Bronchial smooth muscle cell (primary cell): ENCODE measurements around the gene ZNF772. TPM values are rescaled to one million over a fixed set of nuclear protein-coding genes. Genes with fewer than 3 reads are reported as not detected.

Experiments
- total RNA-seq: library from RNA; depleted of rRNA; stranded (reverse); fragments of >200 nt; gene quantifications from 2 replicates; pipeline ENCODE4 v1.2.1, GENCODE V29; 2014

ZNF772 gene
- 13.3 and 22.4 TPM in 2 replicates for total RNA-seq

DNA sequence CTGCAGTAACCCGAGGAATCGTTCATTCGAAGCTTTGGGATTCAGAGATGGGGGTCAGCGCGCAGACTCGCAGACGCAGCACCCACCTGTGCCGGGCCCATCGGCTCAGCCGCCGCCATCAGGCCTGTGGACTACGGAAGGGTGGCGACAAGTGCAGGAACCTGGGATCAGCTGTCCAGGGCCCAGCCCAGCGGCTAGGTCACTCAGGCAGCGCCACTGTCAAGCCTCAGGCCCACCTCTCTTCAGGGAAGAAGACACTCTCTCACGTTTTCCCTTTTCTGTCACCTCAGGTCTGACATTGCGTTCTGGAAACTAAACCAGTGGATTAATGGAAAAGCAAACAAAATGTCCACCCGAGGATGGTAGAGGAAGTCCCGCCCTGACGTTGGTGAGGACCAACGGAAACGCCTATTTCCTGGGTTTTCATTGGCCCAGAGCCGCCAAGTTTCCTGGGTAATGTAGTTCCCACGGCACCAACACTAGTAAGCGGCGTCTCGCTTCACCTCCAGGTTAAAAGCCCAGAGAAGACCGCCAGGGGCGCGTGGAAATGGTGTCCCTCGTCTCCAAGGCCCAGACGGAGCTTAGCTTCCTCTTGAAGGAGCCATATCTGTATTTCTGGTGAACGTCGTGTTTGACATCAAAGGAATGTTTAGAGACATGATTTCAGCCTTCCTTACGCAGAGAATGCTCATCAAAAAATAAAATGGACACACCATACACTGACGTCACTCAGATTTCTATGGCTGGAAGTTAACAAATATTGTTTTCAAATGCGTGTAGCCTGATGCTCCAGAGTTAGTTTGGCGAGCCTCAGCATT lies at the start of gene ZNF772:
Gene ZNF772 (minus strand): TSS at position 376 of the 818 bp plus-strand sequence. CDS start 257 bp downstream, at position 119.

DNA sequence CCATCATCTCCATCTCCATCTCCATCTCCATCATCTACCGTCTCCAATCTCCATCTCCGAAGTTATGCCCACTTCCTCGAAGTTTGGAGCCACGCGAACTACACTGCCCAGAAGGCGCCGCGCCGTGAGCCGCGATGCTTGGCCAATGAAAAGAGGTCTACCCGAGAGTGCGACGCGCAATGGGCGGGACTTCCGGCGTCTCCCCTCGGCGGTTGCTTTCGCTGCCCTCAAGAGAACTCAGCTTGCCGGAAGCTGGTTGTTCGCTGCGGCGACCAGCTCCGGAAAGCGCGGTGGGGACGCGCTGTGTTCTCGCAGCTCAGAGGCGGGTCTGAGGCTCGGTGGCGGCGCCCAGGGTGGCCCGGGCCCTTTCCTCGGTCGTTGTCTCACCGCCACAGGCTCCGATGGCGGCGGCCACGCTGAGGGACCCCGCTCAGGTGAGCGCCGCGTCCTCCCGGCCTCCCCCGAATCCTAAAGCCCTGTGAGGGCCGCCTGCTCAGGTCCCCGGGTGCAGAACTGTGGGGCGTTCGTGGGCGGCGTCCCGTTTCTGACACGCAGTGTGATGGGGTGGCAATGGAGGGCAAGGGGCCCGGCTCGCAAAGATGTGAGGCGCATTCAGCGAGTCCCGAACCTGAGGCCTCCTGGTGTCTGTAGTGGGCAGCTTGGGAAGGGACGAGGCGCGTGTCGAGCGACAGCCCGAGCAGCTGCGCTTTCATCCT lies 22.5 kb upstream of the ZNF772 start, which contains the start of gene ZNF773:
Gene ZNF773 (plus strand): TSS at position 259 of the 716 bp plus-strand sequence. CDS start 143 bp downstream, at position 402.

DNA sequence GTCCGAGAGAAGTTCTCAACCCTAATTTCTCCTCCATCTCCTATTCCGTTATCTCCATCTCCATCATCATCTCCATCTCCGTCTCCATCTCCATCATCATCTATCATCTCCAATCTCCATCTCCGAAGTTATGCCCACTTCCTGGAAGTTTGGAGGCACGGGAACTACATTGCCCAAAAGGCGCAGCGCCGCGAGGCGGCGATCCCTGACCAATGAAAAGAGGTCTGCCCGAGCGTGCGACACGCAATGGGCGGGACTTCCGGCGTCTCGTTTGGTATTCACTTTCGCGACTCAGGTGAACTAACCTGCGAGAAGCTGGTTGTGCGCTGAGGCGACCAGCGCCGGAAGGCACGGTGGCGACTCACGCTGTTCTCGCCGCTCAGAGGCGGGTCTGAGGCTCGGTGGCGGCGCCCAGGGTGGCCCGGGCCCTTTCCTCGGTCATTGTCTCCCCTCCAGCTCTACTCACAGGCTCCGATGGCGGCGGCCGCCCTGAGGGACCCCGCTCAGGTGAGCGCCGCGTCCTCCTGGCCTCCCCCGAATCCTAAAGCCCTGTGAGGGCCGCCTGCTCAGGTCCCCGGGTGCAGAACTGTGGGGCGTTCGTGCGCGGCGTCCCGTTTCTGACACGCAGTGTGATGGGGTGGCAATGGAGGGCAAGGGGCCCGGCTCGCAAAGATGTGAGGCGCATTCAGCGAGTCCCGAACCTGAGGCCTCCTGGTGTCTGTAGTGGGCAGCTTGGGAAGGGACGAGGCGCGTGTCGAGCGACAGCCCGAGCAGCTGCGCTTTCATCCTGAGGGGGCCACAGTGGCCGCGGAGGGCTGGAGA lies 10.3 kb upstream of the ZNF772 start, which contains the start of gene ZNF419:
Gene ZNF419 (plus strand): TSS at position 274 of the 822 bp plus-strand sequence. CDS start 201 bp downstream, at position 475.

DNA sequence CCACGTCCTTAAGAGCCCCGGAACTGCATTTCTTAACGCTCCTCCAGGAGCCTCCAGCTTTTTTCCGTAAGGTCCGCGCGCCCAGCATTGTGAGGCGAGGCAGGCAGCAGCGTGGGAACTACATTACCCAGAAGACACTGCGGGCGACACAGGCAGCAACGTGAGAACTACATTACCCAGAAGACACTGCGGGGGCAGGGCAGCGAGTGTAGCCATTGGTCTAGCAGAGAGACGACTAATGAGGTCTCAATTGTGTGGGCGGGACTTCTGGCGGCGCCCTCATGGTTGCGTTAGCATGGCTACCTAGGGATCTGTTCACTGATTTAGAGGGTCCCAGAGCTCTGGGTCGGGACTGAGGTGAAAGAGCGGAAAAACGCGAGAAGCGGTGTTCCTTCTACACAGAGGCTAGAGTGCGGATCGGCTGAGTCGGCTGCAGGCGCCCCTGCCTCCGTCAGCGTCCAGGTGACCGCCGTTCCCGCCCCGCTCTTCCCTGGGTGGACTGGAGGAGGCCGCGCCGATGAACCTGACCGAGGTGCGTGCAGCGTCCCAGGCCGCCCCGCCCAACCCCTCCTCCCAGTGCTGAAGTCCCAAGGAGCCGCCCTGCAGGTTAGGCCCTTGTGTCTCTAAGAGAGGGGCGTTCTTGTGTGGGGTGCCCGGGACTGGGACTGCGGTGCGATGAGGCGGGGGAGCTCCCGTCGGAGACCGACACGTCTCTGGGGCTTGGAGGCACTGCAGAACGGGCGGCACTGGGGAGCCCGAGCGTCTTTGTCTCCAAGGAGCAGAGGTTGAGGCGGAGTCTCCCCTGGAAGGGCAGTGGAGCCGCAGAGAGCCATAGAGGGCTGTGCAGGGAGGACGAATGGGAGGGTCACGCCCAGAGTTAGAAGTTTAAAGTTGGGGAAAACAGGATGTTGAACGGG lies 42.0 kb downstream of the ZNF772 start, which contains the start of gene ZNF749:
Gene ZNF749 (plus strand): TSS at position 264 of the 917 bp plus-strand sequence. CDS start 254 bp downstream, at position 518.

Other genes with a start within 250 kb of the ZNF772 start
- 0.17 and 0.63 TPM in 2 replicates for gene AURKC, start 246.5 kb downstream of the ZNF772 start, total RNA-seq
- gene ZNF805, start 236.9 kb downstream of the ZNF772 start, total RNA-seq, result 23.2 and 29.2 TPM in 2 replicates
- 43.7 and 67.3 TPM in 2 replicates for gene ZNF460, start 197.1 kb downstream of the ZNF772 start, total RNA-seq
- gene ZNF543, start 157.1 kb downstream of the ZNF772 start, total RNA-seq, result 7.1 and 7.3 TPM in 2 replicates
- gene ZNF304, start 126.3 kb downstream of the ZNF772 start, total RNA-seq, result 9.1 and 13.6 TPM in 2 replicates
- gene TRAPPC2B, start 114.0 kb downstream of the ZNF772 start, total RNA-seq, result 11.9 and 12.9 TPM in 2 replicates
- 4.6 and 8.1 TPM in 2 replicates for gene ZNF547, start 114.0 kb downstream of the ZNF772 start, total RNA-seq
- gene ZNF548, start 87.7 kb downstream of the ZNF772 start, total RNA-seq, result 20.3 and 27.6 TPM in 2 replicates
- gene ZNF17, start 66.4 kb downstream of the ZNF772 start, total RNA-seq, result 10.6 and 17.0 TPM in 2 replicates
- gene ZNF749, start 42.2 kb downstream of the ZNF772 start, total RNA-seq, result 6.8 and 8.3 TPM in 2 replicates
- 0.34 and 0.95 TPM in 2 replicates for gene VN1R1, start 20.4 kb downstream of the ZNF772 start, total RNA-seq
- 14.2 and 14.5 TPM in 2 replicates for gene ZNF419, start 10.2 kb upstream of the ZNF772 start, total RNA-seq
- 15.6 and 17.2 TPM in 2 replicates for gene ZNF773, start 22.4 kb upstream of the ZNF772 start, total RNA-seq
- gene ZNF549, start 49.8 kb upstream of the ZNF772 start, total RNA-seq, result 4.3 and 5.4 TPM in 2 replicates
- gene ZNF550, start 82.3 kb upstream of the ZNF772 start, total RNA-seq, result 8.6 and 8.8 TPM in 2 replicates
- gene ZNF416, start 101.3 kb upstream of the ZNF772 start, total RNA-seq, result 4.4 and 5.5 TPM in 2 replicates
- 5.2 and 7.7 TPM in 2 replicates for gene ZIK1, start 106.6 kb upstream of the ZNF772 start, total RNA-seq
- 1.6 and 3.0 TPM in 2 replicates for gene ZNF530, start 122.3 kb upstream of the ZNF772 start, total RNA-seq
- 15.9 and 19.7 TPM in 2 replicates for gene ZNF134, start 136.7 kb upstream of the ZNF772 start, total RNA-seq
- 8.8 and 11.2 TPM in 2 replicates for gene ZNF211, start 155.6 kb upstream of the ZNF772 start, total RNA-seq
- gene ZSCAN4, start 191.4 kb upstream of the ZNF772 start, total RNA-seq, result not detected in 2 replicates
- gene ZNF551, start 204.4 kb upstream of the ZNF772 start, total RNA-seq, result 4.4 and 4.6 TPM in 2 replicates
- gene ZNF154, start 231.6 kb upstream of the ZNF772 start, total RNA-seq, result 2.8 and 6.1 TPM in 2 replicates